ENCODE data around the gene PFDN1.

The PFDN1 gene

GRCh38 chr5:140336388-140336787, 33.5 kb upstream of the PFDN1 start:
- no peak overlapping the region for H3K4me3 ChIP-seq (ENCODE audit: low read depth, low read length)
- POLR2A ChIA-PET: interaction anchor here (1.0 to 3.1 kb wide), 2 partner anchors 10 to 13 kb away, joined by 3 to 13 read pairs; partner anchors contain the start of gene HBEGF
- TF ChIP-seq CTCF (IDR thresholded peaks at IDR 0.05; ENCODE audit: insufficient read depth, low read length, missing control alignments): no peak
- CTCF ChIA-PET: interaction anchor here (0.5 to 24.4 kb wide), 9 partner anchors 9 to 384 kb away, joined by 3 to 1796 read pairs (median 4); partner anchors contain the start of gene HBEGF
- DNase-seq (ENCODE audit: low read depth, low spot score): no peak

- H3K4me3 ChIP-seq (ENCODE audit: low read depth, low read length): no peak overlapping the region
- DNase-seq (ENCODE audit: low read depth, low spot score): no peak
- POLR2A ChIA-PET: no interaction called here
- TF ChIP-seq CTCF (IDR thresholded peaks at IDR 0.05; ENCODE audit: insufficient read depth, low read length, missing control alignments): no peak
- CTCF ChIA-PET: interaction anchor here (0.9 to 3.8 kb wide), 4 partner anchors 9 to 27 kb away, joined by 3 to 18 read pairs (median 4); partner anchors contain the start of gene HBEGF
Observed at GRCh38 chr5:140331638-140332037, 28.7 kb upstream of the PFDN1 start.

- DNase-seq (ENCODE audit: low read depth, low spot score): no peak
- ChIA-PET CTCF (interaction anchor here (1.2 to 4.0 kb wide), 8 partner anchors 10 to 85 kb away, joined by 3 to 28 read pairs (median 14); partner anchors contain the start of gene HBEGF), POLR2A (interaction anchor here (0.7 to 1.8 kb wide), 2 partner anchors 16 to 78 kb away, joined by 6 to 13 read pairs; partner anchors contain the start of gene HBEGF)
- H3K4me3 ChIP-seq (ENCODE audit: low read depth, low read length): no peak overlapping the region
- TF ChIP-seq CTCF (IDR thresholded peaks at IDR 0.05; ENCODE audit: insufficient read depth, low read length, missing control alignments): no peak
Observed at GRCh38 chr5:140329739-140330481, 27.0 kb upstream of the PFDN1 start.

GRCh38 chr5:140328036-140328764, 25.3 kb upstream of the PFDN1 start:
- POLR2A ChIA-PET: interaction anchor here (0.5 to 1.8 kb wide), 5 partner anchors 18 to 952 kb away, joined by 3 to 13 read pairs (median 3); partner anchors contain the start of gene HBEGF
- DNase-seq (ENCODE audit: low read depth, low spot score): no peak
- CTCF ChIA-PET: interaction anchor here (0.8 to 4.0 kb wide), 11 partner anchors 8 to 89 kb away, joined by 3 to 28 read pairs (median 8); partner anchors contain the start of gene HBEGF
- H3K4me3 ChIP-seq (ENCODE audit: low read depth, low read length): no peak overlapping the region
- no peak for TF ChIP-seq CTCF (IDR thresholded peaks at IDR 0.05; ENCODE audit: insufficient read depth, low read length, missing control alignments)

GRCh38 chr5:140327589-140327988, 24.7 kb upstream of the PFDN1 start:
- ChIA-PET CTCF (interaction anchor here (0.8 to 4.0 kb wide), 9 partner anchors 10 to 89 kb away, joined by 3 to 28 read pairs (median 10); partner anchors contain the start of gene HBEGF), POLR2A (interaction anchor here (0.5 to 1.1 kb wide), 3 partner anchors 18 to 76 kb away, joined by 3 to 9 read pairs (median 3); partner anchors contain the start of gene HBEGF)
- TF ChIP-seq CTCF (IDR thresholded peaks at IDR 0.05; ENCODE audit: insufficient read depth, low read length, missing control alignments): no peak
- H3K4me3 ChIP-seq (ENCODE audit: low read depth, low read length): no peak overlapping the region
- no peak for DNase-seq (ENCODE audit: low read depth, low spot score)

All from AG04449 (cell line).